GM18909 (cell line): ENCODE data around the gene PPP1R14D.

ENCODE experiments used
- ATAC-seq: cut with Tn5 transposase; IDR thresholded peaks from one replicate; pipeline ENCODE4 v1.9.1; 2021; ENCODE audit warnings: mild to moderate bottlenecking; ENCODE audit not compliant: unreplicated experiment, poor library complexity

PPP1R14D gene

GRCh38 chr15:40823572-40824343 is 4.8 kb downstream of the PPP1R14D start:
- no peak for ATAC-seq

- ATAC-seq: no peak
These were observed 7.3 kb downstream of the PPP1R14D start for GRCh38 chr15:40821195-40821594.

- no peak for ATAC-seq
These were observed 9.5 kb downstream of the PPP1R14D start for GRCh38 chr15:40819048-40819447.

GRCh38 chr15:40815042-40815698 is 13.3 kb downstream of the PPP1R14D start:
- ATAC-seq: no peak

GRCh38 chr15:40812721-40813425 is 15.6 kb downstream of the PPP1R14D start:
- ATAC-seq: no peak

GRCh38 chr15:40808861-40809450 is 19.6 kb downstream of the PPP1R14D start:
- ATAC-seq: no peak

- no peak for ATAC-seq
These were observed 20.5 kb downstream of the PPP1R14D start for GRCh38 chr15:40807888-40808461.

GRCh38 chr15:40807028-40807887 is 21.2 kb downstream of the PPP1R14D start, which contains the start of the genes DNAJC17 and ZFYVE19:
DNAJC17 (minus strand) TSS chr15:40807473; CDS start chr15:40807446, 27 bp downstream.
ZFYVE19 (plus strand) TSS chr15:40807089; CDS start chr15:40807590, 501 bp downstream.
- peak; percentile 93 for ATAC-seq

GRCh38 chr15:40806672-40807027 is 21.9 kb downstream of the PPP1R14D start:
- ATAC-seq: peak; percentile 1

GRCh38 chr15:40803688-40804087 is 24.8 kb downstream of the PPP1R14D start:
- ATAC-seq: no peak

- ATAC-seq: no peak
These were observed 25.4 kb downstream of the PPP1R14D start for GRCh38 chr15:40803076-40803475.

- ATAC-seq: no peak
These were observed 29.0 kb downstream of the PPP1R14D start for GRCh38 chr15:40799523-40799922.

GRCh38 chr15:40796512-40796911 is 32.0 kb downstream of the PPP1R14D start:
- ATAC-seq: no peak

- no peak for ATAC-seq
These were observed 32.5 kb downstream of the PPP1R14D start for GRCh38 chr15:40796041-40796440.

GRCh38 chr15:40793216-40793989 is 35.1 kb downstream of the PPP1R14D start:
- ATAC-seq: no peak

- ATAC-seq: no peak
These were observed 36.1 kb downstream of the PPP1R14D start for GRCh38 chr15:40792394-40792793.

- no peak for ATAC-seq
These were observed 37.8 kb downstream of the PPP1R14D start for GRCh38 chr15:40790718-40791117.

GRCh38 chr15:40789999-40790398 is 38.5 kb downstream of the PPP1R14D start:
- no peak for ATAC-seq

GRCh38 chr15:40789119-40789518 is 39.4 kb downstream of the PPP1R14D start:
- ATAC-seq: no peak
